ENCODE measurements around the gene REV3L.

DNA sequence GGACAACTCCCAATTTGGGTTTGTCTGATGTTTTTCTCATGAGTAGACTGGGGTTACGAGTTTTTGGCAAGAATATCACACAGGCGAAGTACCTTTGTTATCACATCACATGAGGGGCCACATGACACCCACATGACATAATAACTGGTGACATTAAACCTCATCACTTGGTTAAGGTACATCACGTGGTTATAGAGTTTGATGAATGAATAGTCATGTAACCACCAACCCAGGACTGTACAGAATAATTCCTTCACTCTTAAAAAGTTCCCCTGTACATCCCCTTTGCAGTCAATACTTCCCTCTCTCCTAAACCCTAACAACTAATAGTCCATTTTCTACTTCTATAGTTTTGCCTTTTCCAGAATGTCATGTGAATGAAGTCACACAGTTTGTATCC is 83.4 kb downstream of the REV3L start:
- no peak for TF ChIP-seq EZH2 (IDR thresholded peaks at IDR 0.05)
- TF ChIP-seq, protein P1, sequence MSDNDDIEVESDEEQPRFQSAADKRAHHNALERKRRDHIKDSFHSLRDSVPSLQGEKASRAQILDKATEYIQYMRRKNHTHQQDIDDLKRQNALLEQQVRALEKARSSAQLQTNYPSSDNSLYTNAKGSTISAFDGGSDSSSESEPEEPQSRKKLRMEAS (IDR thresholded peaks at IDR 0.05) = no peak
- TF ChIP-seq POLR2A (IDR thresholded peaks at IDR 0.05; ENCODE audit: borderline replicate concordance, extremely low read depth, insufficient read depth, insufficient read length) = no peak
- TF ChIP-seq, protein P2, sequence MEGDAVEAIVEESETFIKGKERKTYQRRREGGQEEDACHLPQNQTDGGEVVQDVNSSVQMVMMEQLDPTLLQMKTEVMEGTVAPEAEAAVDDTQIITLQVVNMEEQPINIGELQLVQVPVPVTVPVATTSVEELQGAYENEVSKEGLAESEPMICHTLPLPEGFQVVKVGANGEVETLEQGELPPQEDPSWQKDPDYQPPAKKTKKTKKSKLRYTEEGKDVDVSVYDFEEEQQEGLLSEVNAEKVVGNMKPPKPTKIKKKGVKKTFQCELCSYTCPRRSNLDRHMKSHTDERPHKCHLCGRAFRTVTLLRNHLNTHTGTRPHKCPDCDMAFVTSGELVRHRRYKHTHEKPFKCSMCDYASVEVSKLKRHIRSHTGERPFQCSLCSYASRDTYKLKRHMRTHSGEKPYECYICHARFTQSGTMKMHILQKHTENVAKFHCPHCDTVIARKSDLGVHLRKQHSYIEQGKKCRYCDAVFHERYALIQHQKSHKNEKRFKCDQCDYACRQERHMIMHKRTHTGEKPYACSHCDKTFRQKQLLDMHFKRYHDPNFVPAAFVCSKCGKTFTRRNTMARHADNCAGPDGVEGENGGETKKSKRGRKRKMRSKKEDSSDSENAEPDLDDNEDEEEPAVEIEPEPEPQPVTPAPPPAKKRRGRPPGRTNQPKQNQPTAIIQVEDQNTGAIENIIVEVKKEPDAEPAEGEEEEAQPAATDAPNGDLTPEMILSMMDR (IDR thresholded peaks at IDR 0.05 in 2 of 3, conservative IDR thresholded peaks at IDR 0.05 in 1 of 3; ENCODE audit: borderline replicate concordance in 1 of 3, insufficient read depth in 1 of 3, low read depth in 2 of 3, low read length in 2 of 3) = no peak
